Loucy (cell line): ENCODE results near the gene KRR1.

ENCODE experiments used
- EZH2phosphoT487 ChIP-seq: fragments of 200-600 bp; IDR thresholded peaks from 2 replicates; pipeline ENCODE4 v1.6.1; 2018; ENCODE audit warnings: antibody characterized with exemption, mild to moderate bottlenecking, moderate library complexity, borderline replicate concordance
- TF ChIP-seq, protein P1 (sequence below): fragments of 200-600 bp; sonication (generic); conservative IDR thresholded peaks from 2 replicates; pipeline ENCODE4 v1.5.1; 2014; ENCODE audit warnings: mild to moderate bottlenecking, antibody characterized with exemption, low read length

DNA sequence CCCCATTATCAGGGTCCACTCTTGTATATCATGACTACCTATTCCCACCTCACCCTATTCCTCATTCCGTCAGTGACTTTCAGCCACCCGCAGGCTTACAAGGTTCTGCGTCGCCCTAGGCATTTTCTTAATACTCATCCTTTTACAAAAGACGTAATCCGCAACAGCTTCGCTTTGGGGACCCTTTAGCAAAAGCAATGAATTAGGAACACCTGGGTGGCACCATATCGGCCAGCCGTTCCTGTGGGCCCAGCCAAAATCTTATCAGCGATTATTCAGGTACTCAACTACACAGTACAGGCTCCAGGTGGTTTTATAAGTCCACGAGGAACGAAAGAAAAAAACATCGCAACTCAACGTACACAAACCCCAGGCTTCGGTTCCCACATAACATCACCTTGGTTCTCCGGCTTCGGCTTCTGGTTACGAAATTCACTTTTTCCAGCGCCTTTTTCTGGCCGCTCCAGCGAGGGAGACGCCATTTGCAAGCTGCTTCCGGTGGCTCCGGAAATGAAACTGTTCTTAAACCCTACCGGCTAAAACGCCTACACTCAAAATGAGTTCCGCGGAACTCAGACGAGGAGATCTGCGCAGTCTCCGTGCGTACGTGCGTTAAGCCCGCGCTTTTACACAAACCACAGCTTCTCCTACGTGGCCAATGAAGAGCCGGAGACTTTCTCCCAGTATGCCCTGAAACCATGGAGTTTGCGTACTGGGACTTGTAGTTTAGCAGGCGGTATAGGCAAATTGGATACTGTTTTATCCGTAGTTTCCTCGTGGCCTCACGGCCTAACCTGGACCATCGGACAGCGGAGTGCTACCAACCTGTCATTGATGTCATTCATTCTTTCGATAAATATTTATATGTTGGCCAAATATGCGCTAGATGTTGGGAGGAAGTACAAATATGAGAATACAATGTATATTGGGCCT, at the start of gene KRR1:
- TF ChIP-seq, protein P1, sequence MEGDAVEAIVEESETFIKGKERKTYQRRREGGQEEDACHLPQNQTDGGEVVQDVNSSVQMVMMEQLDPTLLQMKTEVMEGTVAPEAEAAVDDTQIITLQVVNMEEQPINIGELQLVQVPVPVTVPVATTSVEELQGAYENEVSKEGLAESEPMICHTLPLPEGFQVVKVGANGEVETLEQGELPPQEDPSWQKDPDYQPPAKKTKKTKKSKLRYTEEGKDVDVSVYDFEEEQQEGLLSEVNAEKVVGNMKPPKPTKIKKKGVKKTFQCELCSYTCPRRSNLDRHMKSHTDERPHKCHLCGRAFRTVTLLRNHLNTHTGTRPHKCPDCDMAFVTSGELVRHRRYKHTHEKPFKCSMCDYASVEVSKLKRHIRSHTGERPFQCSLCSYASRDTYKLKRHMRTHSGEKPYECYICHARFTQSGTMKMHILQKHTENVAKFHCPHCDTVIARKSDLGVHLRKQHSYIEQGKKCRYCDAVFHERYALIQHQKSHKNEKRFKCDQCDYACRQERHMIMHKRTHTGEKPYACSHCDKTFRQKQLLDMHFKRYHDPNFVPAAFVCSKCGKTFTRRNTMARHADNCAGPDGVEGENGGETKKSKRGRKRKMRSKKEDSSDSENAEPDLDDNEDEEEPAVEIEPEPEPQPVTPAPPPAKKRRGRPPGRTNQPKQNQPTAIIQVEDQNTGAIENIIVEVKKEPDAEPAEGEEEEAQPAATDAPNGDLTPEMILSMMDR = no peak
- no peak for TF ChIP-seq EZH2phosphoT487
